Spinal cord (tissue), 10 donors: ENCODE measurements around the gene DDX25. TPM values are rescaled to one million over a fixed set of nuclear protein-coding genes. Genes with fewer than 3 reads are reported as not detected.

ENCODE experiments used
- DNase-seq, 6 donors: peaks; one replicate each; pipeline versions ENCODE4 v3.0.0 to v3.0.0-alpha.2; 2013 to 2015; ENCODE audit warnings: low spot score in 6 of 6, low read depth in 4 of 6
- H3K27ac ChIP-seq: one replicate; pipeline ENCODE4 v1.5.1; 2013; ENCODE audit warnings: low read depth, low read length, control low read depth
- H3K27me3 ChIP-seq: one replicate; pipeline ENCODE4 v1.6.1; 2013; ENCODE audit warnings: low read length; ENCODE audit not compliant: control insufficient read depth, insufficient read depth
- H3K36me3 ChIP-seq: one replicate; pipeline ENCODE4 v1.6.1; 2013; ENCODE audit warnings: low read length; ENCODE audit not compliant: control insufficient read depth, insufficient read depth
- H3K4me1 ChIP-seq: one replicate; pipeline ENCODE4 v1.6.1; 2013; ENCODE audit warnings: low read length; ENCODE audit not compliant: control insufficient read depth, insufficient read depth
- H3K4me3 ChIP-seq: one replicate; pipeline ENCODE4 v1.5.1; 2013; ENCODE audit warnings: low read depth, low read length, control low read depth
- H3K9me3 ChIP-seq: one replicate; pipeline ENCODE4 v1.6.1; 2013; ENCODE audit warnings: low read length; ENCODE audit not compliant: control insufficient read depth, insufficient read depth
- WGBS: methylation state at CpG from one replicate; pipeline ENCODE4 v1.1.5; 2013; ENCODE audit warnings: missing lambda C conversion rate; ENCODE audit not compliant: insufficient coverage; 5-methylcytosine and 5-hydroxymethylcytosine counted together
- polyA plus RNA-seq, 2 donors: library from polyadenylated mRNA; unstranded; fragments of 120-200 nt; gene quantifications; one replicate each; pipeline ENCODE4 v1.2.1, GENCODE V29; 2013; ENCODE audit not compliant: insufficient read length in 2 of 2
- total RNA-seq, 2 donors: library from RNA; depleted of rRNA in 1 of 2; stranded (reverse); fragments of 120-200 nt in 1 of 2; fragments of >200 nt in 1 of 2; gene quantifications; one replicate each; pipeline versions ENCODE4 v1.2.3 to v1.2.4, GENCODE V29; 2013 to 2014
- donor health status: healthy.

Gene DDX25
- total and polyA plus RNA-seq, 4 donors, result 13.6 to 42.3 (median 26.8) TPM

- WGBS, result no CpG with 5 or more reads among the region's 8 CpGs
- Histone ChIP-seq H3K4me3 (no peak overlapping the region), H3K36me3 (peaks cover 20% of the 10 kb centered on the region), H3K9me3 (no peaks in the 10 kb centered on the region), H3K27me3 (no peaks in the 10 kb centered on the region), H3K4me1 (no peaks in the 10 kb centered on the region), H3K27ac (no peak overlapping the region)
- DNase-seq, result peak; percentile 44 to 93 (median 68)
These were observed 18.8 kb downstream of the DDX25 start for GRCh38 chr11:125923012-125923579.

DNA sequence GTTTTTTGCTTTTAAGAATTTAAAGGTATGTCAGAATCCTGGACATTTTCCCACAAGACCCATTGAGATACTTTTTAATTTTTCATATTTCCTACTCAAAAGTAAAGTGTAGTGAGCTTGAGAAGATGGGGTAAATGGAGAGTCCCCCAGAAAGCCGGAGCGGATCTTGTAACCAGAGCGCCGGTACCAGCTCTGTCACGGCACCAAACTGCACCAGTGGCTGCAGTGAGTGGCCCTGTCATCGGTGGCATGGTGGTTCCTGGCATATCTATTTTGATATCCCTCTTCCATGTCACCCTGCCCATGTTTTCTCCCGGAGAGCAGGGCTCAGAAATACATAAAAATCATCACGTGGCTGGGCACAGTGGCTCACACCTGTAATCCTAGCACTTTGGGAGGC lies 19.3 kb downstream of the DDX25 start:
- Histone ChIP-seq H3K36me3 (peaks cover 20% of the 10 kb centered on the region), H3K27me3 (no peaks in the 10 kb centered on the region), H3K4me1 (no peaks in the 10 kb centered on the region), H3K27ac (no peak overlapping the region), H3K4me3 (no peak overlapping the region), H3K9me3 (no peaks in the 10 kb centered on the region)
- WGBS, result 86% methylated on average over 8 of the region's 8 CpGs
- DNase-seq, result no peak

GRCh38 chr11:125924384-125925007 lies 20.2 kb downstream of the DDX25 start:
- H3K27me3 ChIP-seq, result no peaks in the 10 kb centered on the region
- H3K4me3 ChIP-seq, result no peak overlapping the region
- no peaks in the 10 kb centered on the region for H3K9me3 ChIP-seq
- DNase-seq, result no peak
- peaks cover 20% of the 10 kb centered on the region for H3K36me3 ChIP-seq
- H3K27ac ChIP-seq, result no peak overlapping the region
- no peaks in the 10 kb centered on the region for H3K4me1 ChIP-seq
- 91% methylated on average over 9 of the region's 9 CpGs for WGBS

DNA sequence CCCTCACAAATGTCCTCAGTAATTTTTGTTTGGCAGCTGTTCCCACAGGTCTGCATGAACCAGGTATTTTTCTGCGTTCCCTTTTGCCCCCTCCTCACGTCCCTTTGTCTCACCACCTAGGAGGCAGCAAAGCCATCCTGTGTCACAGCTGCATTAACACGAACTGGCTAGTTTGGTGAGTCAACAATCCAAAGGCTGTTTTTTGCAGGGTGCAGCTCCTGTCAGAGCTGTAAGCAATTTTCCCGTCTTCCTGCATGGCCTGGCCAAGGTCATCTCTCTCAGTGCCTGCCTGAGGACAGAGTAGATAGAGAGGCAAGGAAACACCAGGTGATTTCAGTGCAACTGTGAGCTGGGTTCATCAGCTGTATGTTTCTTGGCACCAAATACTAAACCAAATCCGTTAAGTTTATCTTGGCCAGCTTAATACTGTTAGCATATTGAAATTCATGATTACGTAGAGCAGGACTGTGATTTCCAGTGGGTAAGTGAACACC lies 21.0 kb downstream of the DDX25 start:
- H3K36me3 ChIP-seq, result peaks cover 20% of the 10 kb centered on the region
- no peaks in the 10 kb centered on the region for H3K9me3 ChIP-seq
- H3K27ac ChIP-seq, result no peak overlapping the region
- WGBS, result 79% methylated on average over 6 of the region's 6 CpGs
- no peaks in the 10 kb centered on the region for H3K4me1 ChIP-seq
- no peak overlapping the region for H3K4me3 ChIP-seq
- H3K27me3 ChIP-seq, result no peaks in the 10 kb centered on the region
- DNase-seq, result no peak

GRCh38 chr11:125925804-125926203 lies 21.5 kb downstream of the DDX25 start:
- Histone ChIP-seq H3K27ac (no peak overlapping the region), H3K4me3 (no peak overlapping the region), H3K4me1 (no peaks in the 10 kb centered on the region), H3K9me3 (no peaks in the 10 kb centered on the region), H3K36me3 (peaks cover 17% of the 10 kb centered on the region), H3K27me3 (no peaks in the 10 kb centered on the region)
- no peak for DNase-seq
- WGBS, result 70% methylated on average over 3 of the region's 3 CpGs

GRCh38 chr11:125926682-125927081 lies 22.4 kb downstream of the DDX25 start:
- no peaks in the 10 kb centered on the region for H3K27me3 ChIP-seq
- peaks cover 15% of the 10 kb centered on the region for H3K36me3 ChIP-seq
- H3K4me3 ChIP-seq, result no peak overlapping the region
- H3K27ac ChIP-seq, result no peak overlapping the region
- 87% methylated on average over 10 of the region's 12 CpGs for WGBS
- no peaks in the 10 kb centered on the region for H3K4me1 ChIP-seq
- no peak for DNase-seq
- H3K9me3 ChIP-seq, result no peaks in the 10 kb centered on the region

DNA sequence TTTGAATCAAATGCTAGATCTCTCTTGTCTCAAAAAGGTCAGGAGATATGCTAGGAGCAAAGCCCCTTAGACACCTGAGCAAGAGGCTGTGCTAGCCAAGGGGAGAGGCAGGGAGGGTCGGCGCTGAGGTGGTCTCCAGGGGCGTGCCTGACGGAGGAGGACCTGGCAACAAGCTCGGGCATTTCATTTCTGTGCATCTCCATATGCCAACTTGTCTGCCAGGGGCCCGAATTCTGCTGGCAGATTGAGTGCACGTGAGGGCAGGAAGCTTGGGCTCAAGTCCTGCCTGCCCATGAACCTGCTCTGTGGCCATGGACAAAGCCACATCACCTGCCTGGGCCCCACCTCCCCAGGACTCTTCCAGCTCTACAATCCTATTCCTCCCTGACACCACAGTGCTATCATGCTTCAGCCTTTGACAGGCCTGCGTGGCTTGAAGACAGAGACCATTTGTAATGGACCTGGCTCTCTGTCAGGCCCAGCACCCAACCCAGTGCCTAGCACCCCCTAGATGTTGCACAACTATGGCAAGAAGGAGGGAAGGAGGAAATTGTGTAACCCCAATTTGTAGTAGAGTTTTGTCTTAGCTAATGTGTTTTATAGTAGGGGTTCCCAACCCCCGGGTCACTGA lies 25.3 kb downstream of the DDX25 start:
- Histone ChIP-seq H3K4me1 (no peaks in the 10 kb centered on the region), H3K9me3 (no peaks in the 10 kb centered on the region), H3K36me3 (peaks cover 6% of the 10 kb centered on the region), H3K4me3 (no peak overlapping the region), H3K27me3 (no peaks in the 10 kb centered on the region), H3K27ac (no peak overlapping the region)
- 53% methylated on average over 8 of the region's 9 CpGs for WGBS
- no peak for DNase-seq

GRCh38 chr11:125930076-125930450 lies 25.8 kb downstream of the DDX25 start:
- H3K27ac ChIP-seq, result no peak overlapping the region
- DNase-seq, result no peak
- WGBS, result 86% methylated on average over 8 of the region's 11 CpGs
- no peaks in the 10 kb centered on the region for H3K4me1 ChIP-seq
- no peak overlapping the region for H3K4me3 ChIP-seq
- peaks cover 6% of the 10 kb centered on the region for H3K36me3 ChIP-seq
- no peaks in the 10 kb centered on the region for H3K9me3 ChIP-seq
- H3K27me3 ChIP-seq, result no peaks in the 10 kb centered on the region

- Histone ChIP-seq H3K36me3 (peaks cover 2% of the 10 kb centered on the region), H3K9me3 (no peaks in the 10 kb centered on the region), H3K4me1 (no peaks in the 10 kb centered on the region), H3K27ac (no peak overlapping the region), H3K4me3 (no peak overlapping the region), H3K27me3 (no peaks in the 10 kb centered on the region)
- WGBS, result 74% methylated on average over 3 of the region's 3 CpGs
- DNase-seq, result no peak
These were observed 26.8 kb downstream of the DDX25 start for GRCh38 chr11:125931116-125931515.

- Histone ChIP-seq H3K9me3 (no peaks in the 10 kb centered on the region), H3K4me1 (no peaks in the 10 kb centered on the region), H3K4me3 (no peak overlapping the region), H3K36me3 (peaks cover under 1% of the 10 kb centered on the region), H3K27me3 (no peaks in the 10 kb centered on the region), H3K27ac (no peak overlapping the region)
- DNase-seq, result peak in 1 of 6 donors; percentile 22
- 48% methylated on average over 4 of the region's 6 CpGs for WGBS
These were observed 27.4 kb downstream of the DDX25 start for GRCh38 chr11:125931668-125932067.
